WTC11 (cell line): ENCODE measurements around the gene RPN1. TPM values are rescaled to one million over a fixed set of nuclear protein-coding genes. Genes with fewer than 3 reads are reported as not detected.
"Not testable (repeated sequence)": the region's sequence is repeated elsewhere in the genome, so short reads cannot be mapped to it uniquely, and the experiment has no call there.

Experiments used
- ATAC-seq: fragments of 200-7000 bp; cut with Tn5 transposase; 2 replicates; pipeline ENCODE4 v1.10.0; 2021; ENCODE audit warnings: mild to moderate bottlenecking, moderate library complexity
- CTCF ChIA-PET: fragments of 300-600 bp; sonication (Branson Sonifier 250); formaldehyde crosslinking; loops from one replicate; lab custom pipeline; 2021; ENCODE audit warnings: antibody characterized with exemption; lab: Charles Lee
- POLR2A ChIA-PET: fragments of 350-600 bp; sonication (Branson Sonifier 250); formaldehyde crosslinking; loops from one replicate; lab custom pipeline; 2021; ENCODE audit warnings: antibody characterized with exemption; lab: Charles Lee
- DNase-seq: peaks from one replicate; pipeline ENCODE4 v3.0.0; 2021; ENCODE audit warnings: low spot score
- H3K27ac Mint-ChIP-seq: 2 replicates; pipeline ENCODE4 v1.8.0; 2021; ENCODE audit warnings: mixed read lengths
- H3K27me3 Mint-ChIP-seq: 2 replicates; pipeline ENCODE4 v1.8.0; 2021; ENCODE audit warnings: low read depth, mild to moderate bottlenecking, moderate library complexity, mixed read lengths
- H3K36me3 Mint-ChIP-seq: 2 replicates; pipeline ENCODE4 v1.8.0; 2021; ENCODE audit warnings: mixed read lengths
- H3K4me1 Mint-ChIP-seq: 2 replicates; pipeline ENCODE4 v1.8.0; 2022; ENCODE audit warnings: mixed read lengths
- H3K4me3 Mint-ChIP-seq: 2 replicates; pipeline ENCODE4 v1.8.0; 2021; ENCODE audit warnings: mild to moderate bottlenecking, moderate library complexity, mixed read lengths
- H3K9me3 Mint-ChIP-seq: 2 replicates; pipeline ENCODE4 v1.8.0; 2021; ENCODE audit warnings: mixed read lengths
- HMGA2 ChIP-seq: fragments of 250-450 bp; sonication (Bioruptor Pico); IDR thresholded peaks from 2 replicates; pipeline ENCODE4 v1.4.0; 2021; ENCODE audit warnings: mild to moderate bottlenecking, moderate library complexity
- NR1H2 ChIP-seq: sonication (generic); formaldehyde crosslinking; IDR thresholded peaks from 2 replicates; pipeline ENCODE4 v1.9.0; 2021; ENCODE audit warnings: mild to moderate bottlenecking, moderate library complexity, missing genetic modification reagents
- STAT6 ChIP-seq: sonication (generic); formaldehyde crosslinking; conservative IDR thresholded peaks from 2 replicates; pipeline ENCODE4 v1.8.1; 2023; ENCODE audit warnings: mild to moderate bottlenecking, low read depth, missing genetic modification reagents, moderate library complexity
- TP53 ChIP-seq: sonication (generic); formaldehyde crosslinking; IDR thresholded peaks from 2 replicates; pipeline ENCODE4 v1.8.1; 2023; ENCODE audit warnings: mild to moderate bottlenecking, missing genetic modification reagents
- ZNF138 ChIP-seq: sonication (generic); formaldehyde crosslinking; conservative IDR thresholded peaks from 2 replicates; pipeline ENCODE4 v1.8.1; 2022; ENCODE audit warnings: mild to moderate bottlenecking, moderate library complexity, missing genetic modification reagents
- ZNF425 ChIP-seq: fragments of 250-450 bp; sonication (Bioruptor Pico); conservative IDR thresholded peaks from 2 replicates; pipeline ENCODE4 v1.9.0; 2021; ENCODE audit warnings: mild to moderate bottlenecking
- ZNF671 ChIP-seq: fragments of 250-450 bp; sonication (Bioruptor Pico); IDR thresholded peaks from 2 replicates; pipeline ENCODE4 v1.8.0; 2021; ENCODE audit warnings: mild to moderate bottlenecking
- total RNA-seq: library from RNA; stranded (reverse); gene quantifications from 3 replicates; pipeline ENCODE4 v1.2.3, GENCODE V29; 2021
- TF ChIP-seq, protein P1 (sequence below): sonication (generic); formaldehyde crosslinking; IDR thresholded peaks from 2 replicates; pipeline ENCODE4 v1.8.0; 2022; ENCODE audit warnings: mild to moderate bottlenecking, missing genetic modification reagents
- TF ChIP-seq, protein P2 (sequence below): sonication (generic); formaldehyde crosslinking; IDR thresholded peaks from 2 replicates; pipeline ENCODE4 v1.8.1; 2023; ENCODE audit warnings: mild to moderate bottlenecking, missing genetic modification reagents, borderline replicate concordance

RPN1 gene
- total RNA-seq, 1 experiment from 2014 or later: 160 TPM

- POLR2A ChIA-PET, H3K36me3 Mint-ChIP-seq, DNase-seq, H3K27me3 Mint-ChIP-seq, H3K27ac Mint-ChIP-seq, ATAC-seq, H3K4me1 Mint-ChIP-seq, H3K4me3 Mint-ChIP-seq: not testable (repeated sequence)
- peaks cover 11% of the 10 kb centered on the region for H3K9me3 Mint-ChIP-seq
- CTCF ChIA-PET: interaction anchor here (1.0 kb wide), 2 partner anchors 14 to 22 kb away, joined by 3 to 4 read pairs; no protein-coding TSS in a partner anchor
Measured at GRCh38 chr3:128586932-128587331, 63.7 kb downstream of the RPN1 start.

GRCh38 chr3:128586391-128586790 is 64.2 kb downstream of the RPN1 start:
- H3K36me3 Mint-ChIP-seq, H3K27me3 Mint-ChIP-seq, POLR2A ChIA-PET, H3K4me3 Mint-ChIP-seq, H3K27ac Mint-ChIP-seq, DNase-seq, ATAC-seq: not testable (repeated sequence)
- Mint-ChIP-seq H3K9me3 (peaks cover 11% of the 10 kb centered on the region), H3K4me1 (peaks cover 11% of the 10 kb centered on the region)
- CTCF ChIA-PET: interaction anchor here (1.0 kb wide), 1 partner anchor 22 kb away, joined by 3 read pairs; no protein-coding TSS in a partner anchor

- ATAC-seq: no peak
- ChIA-PET POLR2A (no interaction called here), CTCF (interaction anchor here (0.5 to 2.3 kb wide), 4 partner anchors 13 to 129 kb away, joined by 3 to 16 read pairs (median 8); no protein-coding TSS in a partner anchor)
- Mint-ChIP-seq H3K36me3 (peaks cover 4% of the 10 kb centered on the region; the same call in 1 of the 2 replicates), H3K4me1 (peaks cover 14% of the 10 kb centered on the region), H3K27ac (no peak overlapping the region), H3K27me3 (peaks cover 8% of the 10 kb centered on the region), H3K9me3 (peaks cover 11% of the 10 kb centered on the region)
- no peak for DNase-seq
- TF ChIP-seq TP53 (CRISPR knock-in tag) (no peak), NR1H2 (no peak), ZNF671 (CRISPR knock-in tag) (no peak), HMGA2 (CRISPR knock-in tag) (no peak), ZNF425 (CRISPR knock-in tag) (no peak), STAT6 (CRISPR knock-in tag) (no peak), ZNF138 (CRISPR knock-in tag) (no peak)
- TF ChIP-seq, protein P1, sequence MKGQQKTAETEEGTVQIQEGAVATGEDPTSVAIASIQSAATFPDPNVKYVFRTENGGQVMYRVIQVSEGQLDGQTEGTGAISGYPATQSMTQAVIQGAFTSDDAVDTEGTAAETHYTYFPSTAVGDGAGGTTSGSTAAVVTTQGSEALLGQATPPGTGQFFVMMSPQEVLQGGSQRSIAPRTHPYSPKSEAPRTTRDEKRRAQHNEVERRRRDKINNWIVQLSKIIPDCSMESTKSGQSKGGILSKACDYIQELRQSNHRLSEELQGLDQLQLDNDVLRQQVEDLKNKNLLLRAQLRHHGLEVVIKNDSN: no peak
- TF ChIP-seq, protein P2, sequence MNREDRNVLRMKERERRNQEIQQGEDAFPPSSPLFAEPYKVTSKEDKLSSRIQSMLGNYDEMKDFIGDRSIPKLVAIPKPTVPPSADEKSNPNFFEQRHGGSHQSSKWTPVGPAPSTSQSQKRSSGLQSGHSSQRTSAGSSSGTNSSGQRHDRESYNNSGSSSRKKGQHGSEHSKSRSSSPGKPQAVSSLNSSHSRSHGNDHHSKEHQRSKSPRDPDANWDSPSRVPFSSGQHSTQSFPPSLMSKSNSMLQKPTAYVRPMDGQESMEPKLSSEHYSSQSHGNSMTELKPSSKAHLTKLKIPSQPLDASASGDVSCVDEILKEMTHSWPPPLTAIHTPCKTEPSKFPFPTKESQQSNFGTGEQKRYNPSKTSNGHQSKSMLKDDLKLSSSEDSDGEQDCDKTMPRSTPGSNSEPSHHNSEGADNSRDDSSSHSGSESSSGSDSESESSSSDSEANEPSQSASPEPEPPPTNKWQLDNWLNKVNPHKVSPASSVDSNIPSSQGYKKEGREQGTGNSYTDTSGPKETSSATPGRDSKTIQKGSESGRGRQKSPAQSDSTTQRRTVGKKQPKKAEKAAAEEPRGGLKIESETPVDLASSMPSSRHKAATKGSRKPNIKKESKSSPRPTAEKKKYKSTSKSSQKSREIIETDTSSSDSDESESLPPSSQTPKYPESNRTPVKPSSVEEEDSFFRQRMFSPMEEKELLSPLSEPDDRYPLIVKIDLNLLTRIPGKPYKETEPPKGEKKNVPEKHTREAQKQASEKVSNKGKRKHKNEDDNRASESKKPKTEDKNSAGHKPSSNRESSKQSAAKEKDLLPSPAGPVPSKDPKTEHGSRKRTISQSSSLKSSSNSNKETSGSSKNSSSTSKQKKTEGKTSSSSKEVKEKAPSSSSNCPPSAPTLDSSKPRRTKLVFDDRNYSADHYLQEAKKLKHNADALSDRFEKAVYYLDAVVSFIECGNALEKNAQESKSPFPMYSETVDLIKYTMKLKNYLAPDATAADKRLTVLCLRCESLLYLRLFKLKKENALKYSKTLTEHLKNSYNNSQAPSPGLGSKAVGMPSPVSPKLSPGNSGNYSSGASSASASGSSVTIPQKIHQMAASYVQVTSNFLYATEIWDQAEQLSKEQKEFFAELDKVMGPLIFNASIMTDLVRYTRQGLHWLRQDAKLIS: no peak
- TF ChIP-seq, all 79 proteins: peak for 0
- H3K4me3 Mint-ChIP-seq: no peak overlapping the region
Measured at GRCh38 chr3:128585974-128586373, 64.6 kb downstream of the RPN1 start.
